Heart right ventricle (tissue), 16 donors: ENCODE measurements around the gene SP8. TPM values are rescaled to one million over a fixed set of nuclear protein-coding genes. Genes with fewer than 3 reads are reported as not detected.
A peak's percentile ranks its signal among the peaks of the same experiment; 100 is the strongest.

ENCODE experiments used
- ATAC-seq, 8 donors: fragments of 200-7000 bp; cut with Tn5 transposase; one replicate each; pipeline ENCODE4 v1.9.1; 2020; ENCODE audit warnings: mild to moderate bottlenecking in 8 of 8, moderate library complexity in 8 of 8, moderate number of reproducible peaks in 1 of 8
- DNase-seq, 2 donors: peaks; one replicate each; pipeline ENCODE4 v3.0.0-alpha.2; 2020
- H3K27ac ChIP-seq, 10 donors: fragments of 200-600 bp; sonication (generic) in 2 of 10; one replicate each; pipeline versions ENCODE4 v1.5.0 to v1.8.0; 2020 to 2022; ENCODE audit warnings: mild to moderate bottlenecking in 3 of 10
- H3K27me3 ChIP-seq, 7 donors: fragments of 200-600 bp; one replicate each; pipeline ENCODE4 v1.8.0; 2021 to 2022; ENCODE audit warnings: mild to moderate bottlenecking in 2 of 7
- H3K36me3 ChIP-seq, 9 donors: fragments of 200-600 bp; sonication (generic) in 1 of 9; one replicate each; pipeline versions ENCODE4 v1.5.0 to v1.8.0; 2020 to 2022; ENCODE audit warnings: mild to moderate bottlenecking in 2 of 9
- H3K4me1 ChIP-seq, 9 donors: fragments of 200-600 bp; sonication (generic) in 1 of 9; one replicate each; pipeline versions ENCODE4 v1.5.0 to v1.8.0; 2020 to 2022; ENCODE audit warnings: mild to moderate bottlenecking in 4 of 9
- H3K4me3 ChIP-seq, 10 donors: fragments of 200-600 bp; sonication (generic) in 2 of 10; one replicate each; pipeline versions ENCODE4 v1.5.0 to v1.8.0; 2020 to 2022; ENCODE audit warnings: mild to moderate bottlenecking in 7 of 10, moderate library complexity in 2 of 10
- H3K9me3 ChIP-seq, 11 donors: fragments of 200-600 bp in 10 of 11; sonication (generic) in 2 of 11; one replicate each; pipeline versions ENCODE4 v1.5.0 to v1.8.0; 2013 to 2022; ENCODE audit warnings: mild to moderate bottlenecking in 2 of 11, control low read depth in 1 of 11, moderate library complexity in 1 of 11
- CTCF ChIP-seq, 9 donors: fragments of 200-600 bp; sonication (generic) in 2 of 9; IDR thresholded peaks; one replicate each; pipeline versions ENCODE4 v1.5.0 to v1.8.0; 2021 to 2022; ENCODE audit warnings: antibody characterized with exemption in 9 of 9, mild to moderate bottlenecking in 5 of 9, moderate library complexity in 1 of 9
- WGBS, 2 donors: extraction: QIAGEN DNeasy Blood & Tissue Kit; methylation state at CpG; one replicate each; pipeline ENCODE4 v1.1.7; 2013; ENCODE audit warnings: inconsistent platforms in 1 of 2; 5-methylcytosine and 5-hydroxymethylcytosine counted together
- intact Hi-C, 10 donors: fragments of 100-400 bp; cut with DNase I; formaldehyde crosslinking; loops; one replicate each; pipeline versions ENCODE4 v1.11.1 to v1.14.2; 2022
- polyA plus RNA-seq, 2 donors: library from polyadenylated mRNA; stranded (reverse); fragments of 200-250 nt; gene quantifications; one replicate each; pipeline ENCODE4 v1.2.3, GENCODE V29; 2013
- total RNA-seq, 10 donors: library from RNA; stranded (reverse); fragmentation: NEBNext Ultra II Directional in 3 of 10; extraction: Animal tissue kit (Norgen Biotek cat#: 25700) in 3 of 10; gene quantifications; one replicate each; pipeline versions ENCODE4 v1.2.1 to v1.2.4, GENCODE V29; 2021 to 2023
- donor health status: Arrhythmogenic right ventricular cardiomyopathy.
- donor health status: ischemic (EF 13 %, LVEDD 7.1; RV severe dilation, severe dysfunction).
- donor health status: healthy with polysubstance abuse.
- donor health status: DM: no; HTN: yes; CAD: no.
- donor health status: DM: no; HTN: no; CAD: no.
- donor health status: ischemic (EF 25% LVEDD 6.9; RV normal size, moderate dysfunction).
- donor health status: ischemic (EF 25% LVEDD 5.7; RV mildly dilated, moderate dysfunction).
- donor health status: healthy.
- donor health status: DM: yes; HTN: yes; CAD: no.
- donor health status: Ischemic cardiomyopathy.
- donor health status: ischemic (EF 35%, LVEDD 5.7; RV mildly dilated, moderate dysfunction).
- donor health status: nonischemic (EF 11% LVEDD 7.7; RV severe dilation, severe dysfunction).
- donor health status: DM: yes; HTN: yes; CAD: no.
- donor health status: PGD.
- donor health status: ischemic (EF 29% LVEDD 5.4; RV normal size, mild dysfunction).
- donor health status: nonischemic (EF 23%, LVEDD 6.1; RV moderate dilation, normal function).

Gene SP8
- total and polyA plus RNA-seq, 12 donors = not detected

- Histone ChIP-seq H3K4me3 (no peak overlapping the region), H3K9me3 (no peaks in the 10 kb centered on the region), H3K27me3 (peaks cover 27 to 100% (median 100%) of the 10 kb centered on the region in 7 donors), H3K36me3 (no peaks in the 10 kb centered on the region), H3K4me1 (peaks cover 0 to 29% (median 13%) of the 10 kb centered on the region in 9 donors), H3K27ac (no peak overlapping the region)
- TF ChIP-seq CTCF (IDR thresholded peaks at IDR 0.05) = no peak
- WGBS, 2 donors = 4 to 11% methylated on average over 5 of the region's 5 CpGs
- intact Hi-C loops = loop anchor here in 1 of 10 donors (10.0 kb wide), 1 partner anchor 454 kb away; no protein-coding TSS in a partner anchor
- ATAC-seq = no peak
- DNase-seq = no peak
Observed at GRCh38 chr7:20790375-20790774, 3.7 kb upstream of the SP8 start.

- intact Hi-C loops = loop anchor here in 1 of 10 donors (10.0 kb wide), 1 partner anchor 466 kb away; no protein-coding TSS in a partner anchor
- Histone ChIP-seq H3K4me1 (peaks cover 0 to 46% (median 28%) of the 10 kb centered on the region in 9 donors), H3K36me3 (no peaks in the 10 kb centered on the region), H3K27ac (no peak overlapping the region), H3K27me3 (peaks cover 32 to 100% (median 100%) of the 10 kb centered on the region in 7 donors), H3K4me3 (no peak overlapping the region), H3K9me3 (no peaks in the 10 kb centered on the region)
- 9 to 16% methylated on average over 10 of the region's 10 CpGs for WGBS, 2 donors
- no peak for ATAC-seq
- DNase-seq = no peak
- TF ChIP-seq CTCF (IDR thresholded peaks at IDR 0.05) = no peak
Observed at GRCh38 chr7:20788420-20788990, 1.8 kb upstream of the SP8 start.

GRCh38 chr7:20787660-20788419 is 1.2 kb upstream of the SP8 start:
- Histone ChIP-seq H3K9me3 (no peaks in the 10 kb centered on the region), H3K4me1 (peaks cover 0 to 46% (median 28%) of the 10 kb centered on the region in 9 donors), H3K27ac (no peak overlapping the region), H3K4me3 (no peak overlapping the region), H3K27me3 (peaks cover 32 to 100% (median 100%) of the 10 kb centered on the region in 7 donors), H3K36me3 (no peaks in the 10 kb centered on the region)
- no peak for TF ChIP-seq CTCF (IDR thresholded peaks at IDR 0.05)
- intact Hi-C loops = loop anchor here in 1 of 10 donors (10.0 kb wide), 1 partner anchor 467 kb away; no protein-coding TSS in a partner anchor
- WGBS, 2 donors = 5 to 10% methylated on average over 21 of the region's 21 CpGs
- DNase-seq (no peak), ATAC-seq (no peak)

- intact Hi-C loops = loop anchor here in 1 of 10 donors (10.0 kb wide), 1 partner anchor 468 kb away; no protein-coding TSS in a partner anchor
- no peaks in the 10 kb centered on the region for H3K36me3 ChIP-seq
- ATAC-seq = no peak
- peaks cover 31 to 100% (median 100%) of the 10 kb centered on the region in 7 donors for H3K27me3 ChIP-seq
- no peak for TF ChIP-seq CTCF (IDR thresholded peaks at IDR 0.05)
- DNase-seq = no peak
- 2 to 4% methylated on average over 14 of the region's 14 CpGs for WGBS, 2 donors
- H3K4me3 ChIP-seq = peak overlapping the region in 8 of 10 donors; percentile 18 to 38 (median 28)
- no peak overlapping the region for H3K27ac ChIP-seq
- H3K9me3 ChIP-seq = no peaks in the 10 kb centered on the region
- peaks cover 0 to 46% (median 28%) of the 10 kb centered on the region in 9 donors for H3K4me1 ChIP-seq
Observed at GRCh38 chr7:20786421-20786778, 286 bp downstream of the SP8 start.
